ENCODE data around the gene VWA3B. TPM values are rescaled to one million over a fixed set of nuclear protein-coding genes. Genes with fewer than 3 reads are reported as not detected.

The VWA3B gene
- total RNA-seq, 2 donors from 2014 or later = 4.0 TPM; not detected in 1

- H3K27ac ChIP-seq = no peak overlapping the region
- intact Hi-C loops (cut with DNase I) = no loop called here
Measured at GRCh38 chr2:98269830-98270229, 182.9 kb downstream of the VWA3B start.

DNA sequence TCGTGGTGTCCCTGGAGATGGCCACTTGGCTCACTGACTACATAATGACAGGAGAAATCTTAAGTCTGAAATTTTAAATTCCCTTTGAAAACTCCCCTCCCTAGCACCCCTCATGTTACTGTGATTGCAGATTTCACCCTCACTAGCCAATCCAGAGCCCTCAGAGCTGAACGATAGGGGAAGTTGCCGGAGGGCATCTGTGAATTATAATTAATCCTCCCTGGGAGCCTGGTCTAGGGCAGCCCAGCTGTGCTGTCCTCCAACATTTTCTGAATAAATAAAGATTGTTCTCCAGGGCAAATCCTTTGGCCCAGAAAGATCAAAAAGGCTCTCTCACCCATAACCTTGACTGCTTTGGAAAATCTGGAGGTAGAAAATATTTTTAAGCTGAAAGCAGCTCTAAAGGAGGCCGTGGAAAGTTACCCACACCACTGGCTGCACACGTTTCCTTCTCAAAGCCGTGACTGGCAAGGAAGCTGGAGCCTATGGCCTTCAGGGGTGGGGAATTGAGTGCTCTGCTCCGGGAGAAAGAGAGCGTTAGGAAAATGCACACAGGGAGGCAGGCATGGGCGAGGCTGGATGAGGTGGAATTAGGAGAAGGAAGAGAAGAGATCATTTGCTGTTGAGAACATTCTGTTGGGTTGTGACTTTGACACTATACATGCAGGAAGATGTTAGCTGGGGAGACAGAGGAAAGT, 190.3 kb downstream of the VWA3B start:
- intact Hi-C loops (cut with DNase I) = no loop called here
- H3K36me3 ChIP-seq = no peaks in the 10 kb centered on the region
- no peak for DNase-seq (ENCODE audit: low spot score)
- TF ChIP-seq CTCF (IDR thresholded peaks at IDR 0.05) (no peak), POLR2AphosphoS5 (IDR thresholded peaks at IDR 0.05) (no peak), POLR2A (IDR thresholded peaks at IDR 0.05) (no peak)
- no peaks in the 10 kb centered on the region for H3K4me1 ChIP-seq (replicated peaks)
- WGBS = 73% methylated on average over 9 of the region's 9 CpGs
- no peak overlapping the region for H3K4me3 ChIP-seq
- no peaks in the 10 kb centered on the region for H3K27me3 ChIP-seq (replicated peaks; ENCODE audit: insufficient read depth)
- no peaks in the 10 kb centered on the region for H3K9me3 ChIP-seq
- H3K27ac ChIP-seq = no peak overlapping the region

More at GRCh38 chr2:98269830-98270229, 182.9 kb downstream of the VWA3B start:
- Histone ChIP-seq H3K9me3 (no peaks in the 10 kb centered on the region), H3K36me3 (no peaks in the 10 kb centered on the region), H3K4me1 (replicated peaks) (no peaks in the 10 kb centered on the region), H3K4me3 (no peak overlapping the region), H3K27me3 (replicated peaks; ENCODE audit: insufficient read depth) (no peaks in the 10 kb centered on the region)
- no peak for DNase-seq (ENCODE audit: low spot score)
- WGBS = 68% methylated on average over 2 of the region's 2 CpGs
- TF ChIP-seq POLR2AphosphoS5 (IDR thresholded peaks at IDR 0.05) = no peak
- TF ChIP-seq CTCF (IDR thresholded peaks at IDR 0.05) = no peak
- TF ChIP-seq POLR2A (IDR thresholded peaks at IDR 0.05) = no peak

DNA sequence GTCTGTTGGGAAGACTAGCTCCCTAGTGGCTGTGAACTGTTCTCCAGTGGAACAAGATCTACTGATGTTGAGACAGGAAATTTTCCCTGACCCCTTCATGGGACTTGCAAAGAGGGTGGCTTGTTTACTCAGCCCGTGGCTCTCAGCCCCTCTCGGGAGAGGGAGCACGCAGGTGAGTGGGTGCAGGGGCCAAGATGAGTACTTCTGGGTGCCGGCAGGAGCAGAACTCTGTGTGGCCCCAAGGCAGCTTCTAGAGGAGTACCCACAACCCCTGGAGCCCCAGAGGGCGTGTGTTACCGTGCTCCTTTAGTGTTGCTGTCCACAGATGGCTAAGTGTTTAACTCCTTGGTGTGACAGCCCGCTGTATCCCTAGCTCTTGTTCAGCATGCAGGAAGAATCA, 191.1 kb downstream of the VWA3B start:
- Histone ChIP-seq H3K27ac (no peak overlapping the region), H3K9me3 (no peaks in the 10 kb centered on the region), H3K36me3 (no peaks in the 10 kb centered on the region), H3K4me1 (replicated peaks) (no peaks in the 10 kb centered on the region), H3K4me3 (no peak overlapping the region), H3K27me3 (replicated peaks; ENCODE audit: insufficient read depth) (no peaks in the 10 kb centered on the region)
- 86% methylated on average over 7 of the region's 7 CpGs for WGBS
- intact Hi-C loops (cut with DNase I) = no loop called here
- no peak for TF ChIP-seq POLR2A (IDR thresholded peaks at IDR 0.05)
- TF ChIP-seq CTCF (IDR thresholded peaks at IDR 0.05) = no peak
- TF ChIP-seq POLR2AphosphoS5 (IDR thresholded peaks at IDR 0.05) = no peak
- DNase-seq (ENCODE audit: low spot score) = no peak

- whole genome bisulfite sequencing = 54% methylated on average over 18 of the region's 18 CpGs
- no peak for TF ChIP-seq POLR2AphosphoS5 (IDR thresholded peaks at IDR 0.05)
- no peak for TF ChIP-seq CTCF (IDR thresholded peaks at IDR 0.05)
- no peak for TF ChIP-seq POLR2A (IDR thresholded peaks at IDR 0.05)
Measured at GRCh38 chr2:98280376-98281102, 193.6 kb downstream of the VWA3B start.

More at GRCh38 chr2:98280376-98281102, 193.6 kb downstream of the VWA3B start:
- DNase-seq (ENCODE audit: low spot score) = no peak
- H3K27ac ChIP-seq = no peak overlapping the region
- no peaks in the 10 kb centered on the region for H3K4me1 ChIP-seq (replicated peaks)
- intact Hi-C loops (cut with DNase I) = no loop called here
- no peaks in the 10 kb centered on the region for H3K27me3 ChIP-seq (replicated peaks; ENCODE audit: insufficient read depth)
- no peaks in the 10 kb centered on the region for H3K36me3 ChIP-seq
- H3K4me3 ChIP-seq = no peak overlapping the region
- no peaks in the 10 kb centered on the region for H3K9me3 ChIP-seq

Measured in prostate gland (tissue), 2 donors.